Mesendoderm (in vitro differentiated cells): ENCODE data around the gene MTFR1L.

Experiments
- DNase-seq: peaks from one replicate; pipeline ENCODE4 v3.0.0; 2013
- H2AK5ac ChIP-seq: 2 replicates; pipeline ENCODE4 v1.6.1; 2013; ENCODE audit warnings: low read length, inconsistent platforms
- H2BK120ac ChIP-seq: 2 replicates; pipeline ENCODE4 v1.6.1; 2013; ENCODE audit warnings: low read depth, mild to moderate bottlenecking, low read length, moderate library complexity, mixed read lengths
- H2BK15ac ChIP-seq: replicated peaks from 2 replicates; pipeline ENCODE4 v1.6.1; 2013; ENCODE audit warnings: low read depth, mild to moderate bottlenecking, moderate library complexity
- H2BK5ac ChIP-seq: 2 replicates; pipeline ENCODE4 v1.6.1; 2013; ENCODE audit warnings: low read length, inconsistent platforms
- H3K18ac ChIP-seq: 2 replicates; pipeline ENCODE4 v1.6.1; 2013; ENCODE audit warnings: mild to moderate bottlenecking, low read length, mixed read lengths
- H3K23ac ChIP-seq: one replicate; pipeline ENCODE4 v1.6.1; 2013; ENCODE audit warnings: low read length
- H3K27ac ChIP-seq: 2 replicates; pipeline ENCODE4 v1.5.1; 2013; ENCODE audit warnings: low read depth, mild to moderate bottlenecking, inconsistent platforms, low read length, moderate library complexity
- H3K27me3 ChIP-seq: 2 replicates; pipeline ENCODE4 v1.6.1; 2013; ENCODE audit warnings: low read length, control low read depth, mild to moderate bottlenecking, inconsistent platforms; ENCODE audit not compliant: insufficient read depth, poor library complexity
- H3K36me3 ChIP-seq: 2 replicates; pipeline ENCODE4 v1.6.1; 2013; ENCODE audit warnings: low read length, inconsistent platforms; ENCODE audit not compliant: control insufficient read depth, insufficient read depth
- H3K4ac ChIP-seq: one replicate; pipeline ENCODE4 v1.6.1; 2013; ENCODE audit warnings: low read depth, mild to moderate bottlenecking, low read length, moderate library complexity
- H3K4me1 ChIP-seq: 2 replicates; pipeline ENCODE4 v1.6.1; 2013; ENCODE audit warnings: low read depth, low read length, inconsistent platforms; ENCODE audit not compliant: control insufficient read depth
- H3K4me2 ChIP-seq: 2 replicates; pipeline ENCODE4 v1.6.1; 2013; ENCODE audit warnings: low read length
- H3K4me3 ChIP-seq: 2 replicates; pipeline ENCODE4 v1.5.1; 2013; ENCODE audit warnings: mild to moderate bottlenecking, low read length
- H3K56ac ChIP-seq: one replicate; pipeline ENCODE4 v1.6.1; 2013; ENCODE audit warnings: low read length
- H3K79me1 ChIP-seq: 2 replicates; pipeline ENCODE4 v1.6.1; 2013; ENCODE audit warnings: low read length, inconsistent platforms
- H3K79me2 ChIP-seq: 2 replicates; pipeline ENCODE4 v1.6.1; 2013; ENCODE audit warnings: mild to moderate bottlenecking, low read length; ENCODE audit not compliant: control insufficient read depth, insufficient read depth
- H3K9ac ChIP-seq: 2 replicates; pipeline ENCODE4 v1.6.1; 2013; ENCODE audit warnings: low read length, inconsistent platforms
- H4K5ac ChIP-seq: one replicate; pipeline ENCODE4 v1.6.1; 2013; ENCODE audit warnings: low read length
- H4K8ac ChIP-seq: one replicate; pipeline ENCODE4 v1.6.1; 2013; ENCODE audit warnings: low read depth, mild to moderate bottlenecking, control low read depth, low read length, moderate library complexity
- WGBS: extraction: QIAGEN DNeasy Blood & Tissue Kit; methylation state at CpG from one replicate; pipeline ENCODE4 v1.1.7; 2013; ENCODE audit warnings: low lambda C conversion rate, missing lambda C conversion rate; ENCODE audit not compliant: insufficient coverage; ENCODE audit errors: extremely low coverage; 5-methylcytosine and 5-hydroxymethylcytosine counted together

Gene MTFR1L

GRCh38 chr1:25798666-25799351 lies 20.9 kb upstream of the MTFR1L start:
- Histone ChIP-seq H3K4me2 (no peak overlapping the region), H3K79me1 (peaks cover 5% of the 10 kb centered on the region), H3K79me2 (no peaks in the 10 kb centered on the region), H2BK5ac (no peak overlapping the region), H3K9ac (no peak overlapping the region), H3K27ac (no peak overlapping the region), H3K36me3 (no peaks in the 10 kb centered on the region), H4K5ac (no peak overlapping the region), H2BK120ac (no peak overlapping the region), H3K4ac (no peak overlapping the region), H3K4me3 (no peak overlapping the region), H3K18ac (no peak overlapping the region), H4K8ac (no peak overlapping the region), H3K4me1 (peaks cover 5% of the 10 kb centered on the region), H2BK15ac (no peak overlapping the region), H3K23ac (no peak overlapping the region), H3K56ac (no peak overlapping the region), H3K27me3 (no peaks in the 10 kb centered on the region), H2AK5ac (peak overlapping the region; percentile 65)
- DNase-seq: no peak
- no CpG with 5 or more reads among the region's 8 CpGs for WGBS

- WGBS: no CpG with 5 or more reads among the region's 12 CpGs
- H3K4me3 ChIP-seq: no peak overlapping the region
- no peak overlapping the region for H3K23ac ChIP-seq
- H3K27ac ChIP-seq: no peak overlapping the region
- H3K18ac ChIP-seq: peak overlapping the region; percentile 44
- H3K79me2 ChIP-seq: no peaks in the 10 kb centered on the region
- H3K79me1 ChIP-seq: peaks cover 5% of the 10 kb centered on the region
- peak overlapping the region; percentile 67 for H3K4me2 ChIP-seq
- H3K4me1 ChIP-seq: peaks cover 5% of the 10 kb centered on the region
- DNase-seq: no peak
- peak overlapping the region; percentile 88 for H3K56ac ChIP-seq
- H4K8ac ChIP-seq: no peak overlapping the region
- H2BK120ac ChIP-seq: no peak overlapping the region
- no peak overlapping the region for H2BK5ac ChIP-seq
- no peaks in the 10 kb centered on the region for H3K27me3 ChIP-seq
- no peak overlapping the region for H2BK15ac ChIP-seq
- H3K9ac ChIP-seq: peak overlapping the region; percentile 84
- H3K36me3 ChIP-seq: no peaks in the 10 kb centered on the region
- no peak overlapping the region for H3K4ac ChIP-seq
- no peak overlapping the region for H2AK5ac ChIP-seq
- no peak overlapping the region for H4K5ac ChIP-seq
Observed at GRCh38 chr1:25799352-25799934, 20.3 kb upstream of the MTFR1L start.

DNA sequence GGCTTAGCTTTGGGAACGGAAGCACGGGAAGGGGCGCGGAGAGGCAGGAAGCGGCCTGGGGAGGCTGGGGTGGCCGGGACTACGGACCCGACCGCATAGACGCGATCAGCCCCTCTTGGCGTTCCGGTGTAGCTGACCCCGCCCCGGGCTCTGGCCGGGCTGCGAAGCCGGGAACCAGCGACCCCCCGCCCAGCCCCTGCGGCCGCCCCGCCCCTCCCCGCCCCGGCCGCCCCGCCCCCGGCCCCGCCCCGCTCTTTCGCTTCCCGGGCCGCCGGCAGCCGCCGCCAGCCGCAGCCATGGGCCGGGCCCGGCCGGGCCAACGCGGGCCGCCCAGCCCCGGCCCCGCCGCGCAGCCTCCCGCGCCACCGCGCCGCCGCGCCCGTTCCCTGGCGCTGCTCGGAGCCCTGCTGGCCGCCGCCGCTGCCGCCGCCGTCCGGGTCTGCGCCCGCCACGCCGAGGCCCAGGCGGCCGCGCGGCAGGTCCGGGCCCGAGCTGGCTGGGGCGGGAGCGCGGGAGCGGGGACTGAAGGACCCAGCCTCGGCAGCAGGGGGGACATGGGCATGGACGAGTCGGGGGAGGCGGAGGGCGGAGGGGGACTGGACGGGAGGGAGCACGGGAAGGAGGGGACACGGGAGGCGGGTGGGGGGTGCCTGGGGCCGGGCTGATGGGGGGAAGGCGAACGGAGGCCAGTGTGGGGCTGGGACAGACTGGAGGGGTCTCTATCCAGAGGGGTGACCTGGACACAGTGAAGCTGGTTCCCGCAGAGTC lies 19.6 kb upstream of the MTFR1L start, which contains the start of gene SELENON:
SELENON (plus strand) TSS at position 259 of the 768 bp plus-strand sequence; CDS start at position 297, 38 bp downstream.
- H3K27me3 ChIP-seq: no peaks in the 10 kb centered on the region
- H3K9ac ChIP-seq: peak within 1 kb of the TSS; percentile 84
- H2AK5ac ChIP-seq: peak within 1 kb of the TSS; percentile 55
- H3K4me3 ChIP-seq: peak within 1 kb of the TSS; percentile 38
- no peak within 1 kb of the TSS for H2BK120ac ChIP-seq
- peaks cover 5% of the 10 kb centered on the region for H3K4me1 ChIP-seq
- no peaks in the 10 kb centered on the region for H3K79me2 ChIP-seq
- no peak within 1 kb of the TSS for H2BK15ac ChIP-seq
- peaks cover 5% of the 10 kb centered on the region for H3K79me1 ChIP-seq
- H3K4ac ChIP-seq: peak within 1 kb of the TSS; percentile 40
- no peak within 1 kb of the TSS for H2BK5ac ChIP-seq
- no peak within 1 kb of the TSS for H4K8ac ChIP-seq
- no peak within 1 kb of the TSS for H4K5ac ChIP-seq
- no peak within 1 kb of the TSS for H3K27ac ChIP-seq
- H3K23ac ChIP-seq: peak within 1 kb of the TSS; percentile 74
- peak; percentile 75 for DNase-seq
- WGBS: no CpG with 5 or more reads among the region's 91 CpGs
- H3K18ac ChIP-seq: peak within 1 kb of the TSS; percentile 75
- peak within 1 kb of the TSS; percentile 93 for H3K56ac ChIP-seq
- no peaks in the 10 kb centered on the region for H3K36me3 ChIP-seq
- H3K4me2 ChIP-seq: peak within 1 kb of the TSS; percentile 67

GRCh38 chr1:25800703-25801377 lies 18.9 kb upstream of the MTFR1L start:
- Histone ChIP-seq H2BK120ac (no peak overlapping the region), H3K9ac (peak overlapping the region; percentile 84), H3K56ac (peak overlapping the region; percentile 93), H3K4me1 (peaks cover 5% of the 10 kb centered on the region), H3K36me3 (no peaks in the 10 kb centered on the region), H3K27ac (no peak overlapping the region), H3K4me3 (peak overlapping the region; percentile 38), H4K5ac (no peak overlapping the region), H4K8ac (no peak overlapping the region), H2AK5ac (peak overlapping the region; percentile 55), H3K79me1 (peaks cover 5% of the 10 kb centered on the region), H2BK5ac (no peak overlapping the region), H3K4ac (peak overlapping the region; percentile 26), H3K79me2 (no peaks in the 10 kb centered on the region), H3K23ac (peak overlapping the region; percentile 74), H3K4me2 (peak overlapping the region; percentile 51), H3K18ac (peak overlapping the region; percentile 75), H2BK15ac (no peak overlapping the region), H3K27me3 (no peaks in the 10 kb centered on the region)
- no CpG with 5 or more reads among the region's 15 CpGs for WGBS
- no peak for DNase-seq

- no peak for DNase-seq
- H3K4me1 ChIP-seq: peaks cover 5% of the 10 kb centered on the region
- no peak overlapping the region for H2BK15ac ChIP-seq
- no peak overlapping the region for H3K4ac ChIP-seq
- no peaks in the 10 kb centered on the region for H3K36me3 ChIP-seq
- no peak overlapping the region for H2BK120ac ChIP-seq
- H4K5ac ChIP-seq: no peak overlapping the region
- H3K9ac ChIP-seq: no peak overlapping the region
- H4K8ac ChIP-seq: no peak overlapping the region
- H3K4me3 ChIP-seq: no peak overlapping the region
- no peaks in the 10 kb centered on the region for H3K27me3 ChIP-seq
- H3K4me2 ChIP-seq: no peak overlapping the region
- peaks cover 5% of the 10 kb centered on the region for H3K79me1 ChIP-seq
- whole genome bisulfite sequencing: no CpG with 5 or more reads among the region's 6 CpGs
- no peak overlapping the region for H3K56ac ChIP-seq
- no peak overlapping the region for H2AK5ac ChIP-seq
- H3K79me2 ChIP-seq: no peaks in the 10 kb centered on the region
- H3K18ac ChIP-seq: no peak overlapping the region
- no peak overlapping the region for H3K23ac ChIP-seq
- no peak overlapping the region for H2BK5ac ChIP-seq
- H3K27ac ChIP-seq: no peak overlapping the region
Observed at GRCh38 chr1:25802915-25803314, 16.8 kb upstream of the MTFR1L start.
